SK-N-SH (cell line): ENCODE results near the gene CRYGC.

Source experiments
- CTCF ChIP-seq: fragments of 200-600 bp; sonication (generic); IDR thresholded peaks from 2 replicates; pipeline ENCODE4 v1.6.1; 2017; ENCODE audit warnings: antibody characterized with exemption, mild to moderate bottlenecking, moderate library complexity
- EZH2phosphoT487 ChIP-seq: fragments of 200-600 bp; sonication (generic); IDR thresholded peaks from 2 replicates; pipeline ENCODE4 v1.6.1; 2017; ENCODE audit warnings: low read depth, mixed run types, mild to moderate bottlenecking, antibody characterized with exemption, moderate library complexity, borderline replicate concordance
- NFIC ChIP-seq: IDR thresholded peaks from 2 replicates; pipeline ENCODE4 v1.4.0; 2012; ENCODE audit warnings: borderline replicate concordance
- REST ChIP-seq: IDR thresholded peaks from 2 replicates; pipeline ENCODE4 v1.6.1; 2012; ENCODE audit warnings: mild to moderate bottlenecking, low read depth, low read length, moderate library complexity
- TAF1 ChIP-seq: IDR thresholded peaks from 2 replicates; pipeline ENCODE4 v1.6.1; 2012; ENCODE audit warnings: low read depth, mild to moderate bottlenecking, low read length, moderate library complexity, borderline replicate concordance

DNA sequence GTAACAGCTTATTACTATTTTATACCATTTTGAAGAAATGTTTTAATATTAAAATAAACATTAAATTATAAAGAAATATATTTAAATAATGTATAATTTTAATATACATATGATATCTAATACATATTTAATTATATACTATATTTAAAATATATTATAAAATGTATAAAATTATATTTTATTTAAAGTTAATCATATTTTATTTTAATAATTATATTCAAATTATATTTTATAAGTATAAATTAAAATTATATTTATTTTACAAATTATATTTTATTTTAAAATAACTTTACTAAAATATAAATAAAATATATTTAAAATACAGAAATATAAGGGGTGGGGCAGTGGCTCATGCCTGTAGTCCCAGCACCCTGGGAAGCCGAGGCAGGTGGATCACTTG is 7.4 kb downstream of the CRYGC start:
- TF ChIP-seq REST, result no peak
- no peak for TF ChIP-seq TAF1
- no peak for TF ChIP-seq EZH2phosphoT487
- TF ChIP-seq NFIC, result no peak
- TF ChIP-seq CTCF, result no peak
